A549 (cell line): ENCODE measurements around the gene DOCK11. TPM values are rescaled to one million over a fixed set of nuclear protein-coding genes. Genes with fewer than 3 reads are reported as not detected.

Experiments used
- ATAC-seq, 2 experiments: fragments of 200-7000 bp in 1 of 2; fragments of >200 bp in 1 of 2; cut with Nextera tagmentation in 1 of 2; cut with Tn5 transposase in 1 of 2; 3 replicates each; pipeline versions ENCODE4 v1.8.0 to v1.9.1; 2018 to 2020; ENCODE audit warnings: mild to moderate bottlenecking in 1 of 2, moderate library complexity in 1 of 2
- CTCF ChIA-PET: fragments of 300-600 bp; sonication (Branson Sonifier 250); formaldehyde crosslinking; extraction: SDS; loops from one replicate; lab custom pipeline; 2021; ENCODE audit warnings: antibody characterized with exemption, inconsistent platforms; lab: Yijun Ruan, JAX
- POLR2A ChIA-PET: fragments of 350-600 bp; formaldehyde crosslinking; extraction: SDS; loops from one replicate; lab custom pipeline; 2021; ENCODE audit warnings: antibody characterized with exemption, inconsistent platforms; lab: Yijun Ruan, JAX
- DNase-seq, 2 experiments: peaks; one replicate each; pipeline versions ENCODE4 v3.0.0 to v3.0.0-alpha.2; 2011 to 2016; ENCODE audit warnings: low read depth in 1 of 2, low spot score in 1 of 2
- FAIRE-seq: peaks from 2 replicates; lab custom pipeline; 2011; peaks lifted over from hg19 to GRCh38; lab: Jason Lieb, UNC
- H3K27ac ChIP-seq, 2 experiments: fragments of >200 bp; sonication (Bioruptor Twin); formaldehyde crosslinking; 3 replicates each; pipeline ENCODE4 v1.5.1; 2016 to 2017
- H3K4me1 ChIP-seq: fragments of >200 bp; sonication (Bioruptor Twin); formaldehyde crosslinking; 3 replicates; pipeline ENCODE4 v1.6.1; 2016
- H3K4me2 ChIP-seq: fragments of >200 bp; sonication (Bioruptor Twin); formaldehyde crosslinking; 3 replicates; pipeline ENCODE4 v1.6.1; 2016
- H3K4me3 ChIP-seq: fragments of >200 bp; sonication (Bioruptor Twin); formaldehyde crosslinking; 3 replicates; pipeline ENCODE4 v1.5.1; 2016
- H3K9me3 ChIP-seq: fragments of >200 bp; sonication (Bioruptor Twin); formaldehyde crosslinking; 3 replicates; pipeline ENCODE4 v1.6.1; 2016
- BHLHE40 ChIP-seq: IDR thresholded peaks from 2 replicates; pipeline ENCODE4 v1.6.1; 2012; ENCODE audit warnings: low read depth, low read length, inconsistent platforms
- CHD4 ChIP-seq: fragments of 200-600 bp; sonication (generic); IDR thresholded peaks from 2 replicates; pipeline ENCODE4 v1.6.1; 2016; ENCODE audit warnings: antibody characterized with exemption, mild to moderate bottlenecking, borderline replicate concordance
- E2F6 ChIP-seq: IDR thresholded peaks from 2 replicates; pipeline ENCODE4 v1.6.1; 2012; ENCODE audit warnings: low read depth, borderline replicate concordance
- FOXS1 ChIP-seq: fragments of 250-450 bp; sonication (Bioruptor Pico); IDR thresholded peaks from 2 replicates; pipeline ENCODE4 v1.5.0; 2020; ENCODE audit warnings: mild to moderate bottlenecking, moderate library complexity
- GATA3 ChIP-seq: IDR thresholded peaks from 2 replicates; pipeline ENCODE4 v1.6.1; 2012; ENCODE audit warnings: borderline replicate concordance
- HOXA7 ChIP-seq: fragments of 250-450 bp; sonication (Bioruptor Pico); IDR thresholded peaks from 2 replicates; pipeline ENCODE4 v1.5.0; 2020; ENCODE audit warnings: mild to moderate bottlenecking, moderate library complexity
- JUNB ChIP-seq: fragments of >200 bp; sonication (Bioruptor Twin); formaldehyde crosslinking; IDR thresholded peaks from 2 replicates; pipeline ENCODE4 v1.6.1; 2016
- MAX ChIP-seq: IDR thresholded peaks from 2 replicates; pipeline ENCODE4 v1.6.1; 2012
- NPAS2 ChIP-seq: fragments of 250-450 bp; sonication (Bioruptor Pico); IDR thresholded peaks from 2 replicates; pipeline ENCODE4 v1.8.0; 2022; ENCODE audit warnings: mild to moderate bottlenecking, moderate library complexity, borderline replicate concordance
- RFX5 ChIP-seq: fragments of 450-650 bp; IDR thresholded peaks from 2 replicates; pipeline ENCODE4 v1.7.1; 2014; ENCODE audit warnings: antibody characterized with exemption, mild to moderate bottlenecking, moderate library complexity
- TFCP2L1 ChIP-seq: fragments of 250-450 bp; sonication (Bioruptor Pico); IDR thresholded peaks from 2 replicates; pipeline ENCODE4 v1.5.0; 2021; ENCODE audit warnings: mild to moderate bottlenecking
- TP53 ChIP-seq: fragments of 250-450 bp; sonication (Bioruptor Pico); IDR thresholded peaks from 2 replicates; pipeline ENCODE4 v1.5.0; 2021; ENCODE audit warnings: mild to moderate bottlenecking, moderate library complexity
- USF2 ChIP-seq: fragments of 450-650 bp; IDR thresholded peaks from 2 replicates; pipeline ENCODE4 v1.6.1; 2014; ENCODE audit warnings: antibody characterized with exemption
- ZC3H11A ChIP-seq: fragments of 450-650 bp; IDR thresholded peaks from 2 replicates; pipeline ENCODE4 v1.6.1; 2014; ENCODE audit warnings: antibody characterized with exemption, mild to moderate bottlenecking
- ZFP36 ChIP-seq: fragments of 450-650 bp; IDR thresholded peaks from 2 replicates; pipeline ENCODE4 v1.6.1; 2014; ENCODE audit warnings: borderline replicate concordance; ENCODE audit not compliant: partially characterized antibody
- WGBS: methylation state at CpG from one replicate; pipeline ENCODE4 v1.1.6; 2017; ENCODE audit errors: missing lambda C conversion rate; 5-methylcytosine and 5-hydroxymethylcytosine counted together
- polyA minus RNA-seq: library from RNA; depleted of rRNA, polyadenylated mRNA; stranded (reverse); fragments of >200 nt; gene quantifications from 2 replicates; pipeline ENCODE4 v1.2.3, GENCODE V29; 2011; rRNA and poly(A)+ RNA removed
- polyA plus RNA-seq, 4 experiments: library from polyadenylated mRNA; depleted of rRNA in 3 of 4; stranded (reverse); fragments of >200 nt; fragmentation: RNase III in 1 of 4; extraction: RNeasy Plus Mini Kit Qiagen cat#74134 plus additional on column Dnase treatment in 1 of 4; gene quantifications; 2 replicates in 3 of 4; 3 replicates in 1 of 4; pipeline ENCODE4 v1.2.3, GENCODE V29; 2011 to 2017

DOCK11 gene
- 8.7 and 9.5 TPM in 2 replicates for polyA plus RNA-seq (2011; rRNA removed)
- 0.95 and 0.96 TPM in 2 replicates for polyA plus RNA-seq (2012; cell fraction: cytosol; rRNA removed)
- polyA plus RNA-seq (2012; cell fraction: nucleus; rRNA removed): 0.71 and 1.4 TPM in 2 replicates
- 5.8 to 7.8 TPM (median 5.9 TPM) in 3 replicates for polyA plus RNA-seq (2017; fragmentation: RNase III; extraction: RNeasy Plus Mini Kit Qiagen cat#74134 plus additional on column Dnase treatment)
- 4.1 and 4.3 TPM in 2 replicates for polyA minus RNA-seq

- peak; percentile 35 to 77 for DNase-seq
- H3K4me1 ChIP-seq: peaks cover 10% of the 10 kb centered on the region; the same call in 2 of the 3 replicates
- H3K4me2 ChIP-seq: peak within 1 kb of the TSS; percentile 92
- FAIRE-seq: no peak
- TF ChIP-seq USF2 (0 out of 2 replicates have a peak, but pooled peaks have one; percentile 29), E2F6 (peak; percentile 88), RFX5 (no peak), MAX (peak; percentile 78), TP53 (CRISPR knock-in tag) (no peak), TFCP2L1 (CRISPR knock-in tag) (no peak), ZFP36 (no peak)
- H3K27ac ChIP-seq: peak within 1 kb of the TSS; percentile 66 to 91
- peak; percentile 85 to 91 for ATAC-seq
- H3K9me3 ChIP-seq: no peaks in the 10 kb centered on the region
- peak within 1 kb of the TSS; percentile 66 for H3K4me3 ChIP-seq
- ChIA-PET CTCF (interaction anchor here (2.5 kb wide), 1 partner anchor 106 kb away, joined by 10 read pairs; no protein-coding TSS in a partner anchor), POLR2A (interaction anchor here (0.9 kb wide), 1 partner anchor 106 kb away, joined by 8 read pairs; no protein-coding TSS in a partner anchor)
- 21% methylated on average over 27 of the region's 64 CpGs for WGBS
These were observed at the start of gene DOCK11 for GRCh38 chrX:118495061-118495921. Gene DOCK11 (plus strand): TSS chrX:118495815. CDS start chrX:118495972, 157 bp downstream.

- CTCF ChIA-PET: interaction anchor here (0.9 to 1.6 kb wide), 2 partner anchors 11 to 152 kb away, joined by 4 to 6 read pairs; no protein-coding TSS in a partner anchor
- no peak overlapping the region for H3K4me3 ChIP-seq
- H3K4me2 ChIP-seq: no peak overlapping the region
- WGBS: 73% methylated on average over 2 of the region's 3 CpGs
- H3K4me1 ChIP-seq: no peaks in the 10 kb centered on the region
- H3K27ac ChIP-seq: no peak overlapping the region
- ATAC-seq (no peak), DNase-seq (no peak), FAIRE-seq (peak; percentile 36)
- TF ChIP-seq FOXS1 (CRISPR knock-in tag) (no peak), CHD4 (no peak), TP53 (CRISPR knock-in tag) (no peak), ZFP36 (no peak), E2F6 (no peak), ZC3H11A (no peak), USF2 (no peak), GATA3 (no peak), NPAS2 (no peak), JUNB (no peak), BHLHE40 (no peak)
- POLR2A ChIA-PET: no interaction called here
- H3K9me3 ChIP-seq: no peaks in the 10 kb centered on the region
These were observed 47.3 kb upstream of the DOCK11 start for GRCh38 chrX:118448273-118448783.

GRCh38 chrX:118455013-118455412 is 40.6 kb upstream of the DOCK11 start:
- ATAC-seq (no peak), DNase-seq (no peak), FAIRE-seq (no peak)
- Histone ChIP-seq H3K9me3 (no peaks in the 10 kb centered on the region), H3K27ac (no peak overlapping the region), H3K4me3 (no peak overlapping the region), H3K4me2 (no peak overlapping the region), H3K4me1 (no peaks in the 10 kb centered on the region)
- ChIA-PET POLR2A (no interaction called here), CTCF (interaction anchor here (8.0 kb wide), 1 partner anchor 146 kb away, joined by 104 read pairs; no protein-coding TSS in a partner anchor)
- TF ChIP-seq HOXA7 (no peak), BHLHE40 (no peak)
- WGBS: 97% methylated on average over 3 of the region's 3 CpGs
